AG10803 (cell line): ENCODE results near the gene HMOX1.
"Not testable (repeated sequence)": the region's sequence is repeated elsewhere in the genome, so short reads cannot be mapped to it uniquely, and the experiment has no call there.

Source experiments
- DNase-seq: peaks from one replicate; pipeline ENCODE4 v3.0.0; 2010; ENCODE audit warnings: low read depth
- H3K4me3 ChIP-seq: 2 replicates; pipeline ENCODE4 v1.5.1; 2011; ENCODE audit warnings: mild to moderate bottlenecking, low read length, control low read depth
- TF ChIP-seq, protein P1 (sequence below): conservative IDR thresholded peaks from 2 replicates; pipeline ENCODE4 v1.5.1; 2011; ENCODE audit warnings: mild to moderate bottlenecking, low read length, control low read depth, inconsistent platforms

Gene HMOX1

DNA sequence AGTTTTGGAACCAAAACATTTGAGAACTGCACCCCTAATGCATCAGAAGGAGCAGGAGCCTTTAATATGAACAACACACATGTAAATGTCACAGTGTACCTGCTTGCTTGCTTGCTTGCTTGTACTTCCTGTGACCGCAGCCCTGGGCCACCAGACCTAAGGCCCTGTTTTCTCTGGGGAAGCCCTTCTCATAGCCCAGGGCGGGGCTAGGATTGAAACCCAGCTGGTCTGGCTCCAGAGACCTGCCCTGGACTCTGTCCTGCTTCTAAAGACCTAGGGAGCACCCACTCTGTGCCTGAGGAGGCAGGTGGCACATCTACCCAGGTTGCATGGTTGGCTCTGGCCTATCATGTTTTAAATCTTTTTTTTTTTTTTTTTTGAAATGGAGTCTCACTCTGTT lies 11.5 kb downstream of the HMOX1 start:
- no peak overlapping the region for H3K4me3 ChIP-seq
- DNase-seq: no peak

GRCh38 chr22:35393116-35394010 lies 12.5 kb downstream of the HMOX1 start:
- TF ChIP-seq, protein P1, sequence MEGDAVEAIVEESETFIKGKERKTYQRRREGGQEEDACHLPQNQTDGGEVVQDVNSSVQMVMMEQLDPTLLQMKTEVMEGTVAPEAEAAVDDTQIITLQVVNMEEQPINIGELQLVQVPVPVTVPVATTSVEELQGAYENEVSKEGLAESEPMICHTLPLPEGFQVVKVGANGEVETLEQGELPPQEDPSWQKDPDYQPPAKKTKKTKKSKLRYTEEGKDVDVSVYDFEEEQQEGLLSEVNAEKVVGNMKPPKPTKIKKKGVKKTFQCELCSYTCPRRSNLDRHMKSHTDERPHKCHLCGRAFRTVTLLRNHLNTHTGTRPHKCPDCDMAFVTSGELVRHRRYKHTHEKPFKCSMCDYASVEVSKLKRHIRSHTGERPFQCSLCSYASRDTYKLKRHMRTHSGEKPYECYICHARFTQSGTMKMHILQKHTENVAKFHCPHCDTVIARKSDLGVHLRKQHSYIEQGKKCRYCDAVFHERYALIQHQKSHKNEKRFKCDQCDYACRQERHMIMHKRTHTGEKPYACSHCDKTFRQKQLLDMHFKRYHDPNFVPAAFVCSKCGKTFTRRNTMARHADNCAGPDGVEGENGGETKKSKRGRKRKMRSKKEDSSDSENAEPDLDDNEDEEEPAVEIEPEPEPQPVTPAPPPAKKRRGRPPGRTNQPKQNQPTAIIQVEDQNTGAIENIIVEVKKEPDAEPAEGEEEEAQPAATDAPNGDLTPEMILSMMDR: no peak
- no peak for DNase-seq
- no peak overlapping the region for H3K4me3 ChIP-seq

More for the DNA sequence above, 11.5 kb downstream of the HMOX1 start:
- TF ChIP-seq, protein P1: no peak

DNA sequence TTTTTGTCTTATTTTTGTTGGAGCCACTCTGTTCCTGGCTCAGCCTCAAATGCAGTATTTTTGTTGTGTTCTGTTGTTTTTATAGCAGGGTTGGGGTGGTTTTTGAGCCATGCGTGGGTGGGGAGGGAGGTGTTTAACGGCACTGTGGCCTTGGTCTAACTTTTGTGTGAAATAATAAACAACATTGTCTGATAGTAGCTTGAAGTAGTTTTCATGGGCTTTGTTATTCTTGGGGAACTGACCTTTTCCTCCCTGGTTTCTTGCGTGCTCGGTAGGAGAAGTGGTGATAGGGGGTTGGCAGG lies 13.1 kb downstream of the HMOX1 start:
- no peak for DNase-seq
- H3K4me3 ChIP-seq: no peak overlapping the region
- TF ChIP-seq, protein P1: no peak

DNA sequence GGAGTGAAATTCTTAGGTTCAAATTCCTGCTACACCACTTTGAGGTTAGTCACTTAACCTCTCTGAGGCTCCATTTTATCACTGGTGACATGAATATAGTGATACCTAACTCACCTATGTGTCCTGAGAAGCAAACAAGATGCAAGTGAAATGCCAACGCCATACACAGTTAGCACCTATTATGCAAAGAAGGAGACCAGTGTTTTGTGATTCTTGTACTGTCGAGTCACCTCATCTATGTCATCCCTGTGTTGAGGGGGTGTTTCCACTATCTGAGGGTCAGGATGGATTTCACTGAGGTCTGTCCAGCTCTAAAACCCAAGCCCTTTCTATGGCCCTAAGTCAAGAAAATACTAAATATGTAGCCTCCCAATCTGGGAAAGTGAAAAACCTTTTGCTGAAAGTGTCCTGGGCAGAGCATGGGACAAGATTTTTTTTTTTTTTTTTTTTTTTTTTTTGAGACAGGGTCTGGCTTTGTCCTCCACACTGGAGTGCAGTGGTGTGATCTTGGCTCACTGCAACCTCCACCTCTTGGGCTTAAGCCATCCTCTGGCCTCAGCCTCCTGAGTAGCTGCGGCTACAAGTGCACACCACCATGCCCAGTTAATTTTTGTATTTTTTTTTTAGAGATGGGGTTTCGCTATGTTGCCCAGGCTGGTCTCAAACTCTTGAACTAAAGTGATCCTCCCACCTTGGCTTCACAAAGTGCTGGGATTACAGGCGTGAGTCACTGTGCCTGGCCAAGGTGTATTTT lies 14.1 kb downstream of the HMOX1 start:
- H3K4me3 ChIP-seq: no peak overlapping the region
- no peak for DNase-seq
- TF ChIP-seq, protein P1: no peak

GRCh38 chr22:35396622-35397021 lies 15.7 kb downstream of the HMOX1 start:
- not testable (repeated sequence) for DNase-seq, H3K4me3 ChIP-seq

DNA sequence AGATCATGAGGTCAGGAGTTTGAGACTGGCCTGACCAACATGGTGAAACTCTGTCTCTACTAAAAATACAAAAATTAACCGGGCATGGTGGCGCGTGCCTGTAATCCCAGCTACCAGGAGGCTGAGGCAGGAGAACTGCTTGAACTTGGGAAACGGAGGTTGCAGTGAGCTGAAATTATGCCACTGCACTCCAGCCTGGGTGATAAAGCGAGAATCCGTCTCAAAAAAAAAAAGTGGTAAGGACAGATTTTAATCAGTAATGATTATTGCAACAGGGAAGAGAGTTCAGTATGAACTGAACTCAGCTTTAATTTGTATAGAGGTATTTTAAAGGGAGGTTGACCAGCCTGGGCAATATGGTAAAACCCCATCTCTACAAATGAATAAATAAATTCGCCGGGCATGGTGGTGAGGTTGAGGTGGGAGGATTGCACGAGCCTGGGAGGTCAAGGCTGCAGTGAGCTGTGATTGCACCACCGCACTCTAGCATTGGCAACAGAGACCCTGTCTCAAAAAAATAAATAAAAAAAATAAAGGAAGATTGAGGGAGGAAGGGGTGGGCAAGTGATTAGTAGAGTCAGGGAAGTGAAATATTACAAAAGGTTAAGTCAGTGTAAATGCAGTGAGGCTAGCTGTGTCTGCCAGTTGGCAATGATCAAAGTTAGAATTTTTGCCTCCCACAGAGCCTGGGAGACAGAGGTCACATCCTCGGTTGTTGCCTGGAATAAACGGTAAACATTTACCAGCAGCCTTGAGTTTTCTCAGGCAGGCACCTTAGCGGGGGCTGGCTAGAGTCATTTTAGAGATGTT lies 16.4 kb downstream of the HMOX1 start:
- TF ChIP-seq, protein P1: no peak
- DNase-seq: no peak
- no peak overlapping the region for H3K4me3 ChIP-seq

GRCh38 chr22:35398591-35398973 lies 17.7 kb downstream of the HMOX1 start:
- no peak overlapping the region for H3K4me3 ChIP-seq
- DNase-seq: no peak
- TF ChIP-seq, protein P1: no peak
